ENCODE measurements around the gene RAB44.
"Not testable (repeated sequence)": the region's sequence is repeated elsewhere in the genome, so short reads cannot be mapped to it uniquely, and the experiment has no call there.

RAB44 gene

DNA sequence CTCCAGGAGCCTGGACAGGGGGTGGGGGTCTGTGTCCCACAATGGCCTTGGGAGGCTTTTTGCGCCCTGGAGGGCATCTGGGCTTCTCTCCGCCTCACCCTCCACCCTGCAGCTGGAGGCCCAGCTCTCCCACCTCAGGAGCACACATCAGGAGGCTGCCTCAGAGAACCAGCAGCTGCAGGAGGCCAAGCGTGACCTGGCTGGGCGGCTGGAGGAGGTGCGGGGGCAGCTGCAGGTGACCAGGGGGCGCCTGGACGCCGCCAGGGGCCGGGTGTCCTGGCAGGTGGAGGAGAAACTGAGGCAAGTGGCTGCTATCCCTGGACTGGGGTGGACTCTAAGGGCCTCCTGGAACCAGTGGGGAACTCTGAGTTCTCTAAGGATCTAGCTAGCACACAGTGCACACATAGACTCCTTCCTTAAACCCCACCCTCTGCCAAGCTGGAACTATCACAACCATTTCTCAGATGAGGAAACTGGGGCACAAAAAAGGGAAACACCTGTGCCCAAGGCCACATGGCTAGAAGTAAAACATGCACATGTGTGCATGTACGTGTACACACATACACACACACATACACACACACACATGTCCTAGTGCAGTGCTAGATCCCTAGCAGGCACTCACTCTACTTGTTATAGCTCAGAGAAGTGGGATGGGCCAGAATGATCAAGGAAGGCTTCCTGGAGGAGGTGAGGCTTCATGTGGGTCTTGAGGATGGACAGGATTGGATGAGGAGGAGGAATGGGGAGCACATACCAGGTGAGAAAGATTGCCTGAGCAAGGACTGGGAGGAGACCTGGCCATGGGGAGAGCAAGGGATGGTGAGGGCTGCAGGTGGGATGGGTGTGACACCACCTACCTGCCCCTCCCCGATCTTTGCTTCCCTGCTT lies 22.9 kb downstream of the RAB44 start:
- H3K36me3 ChIP-seq (ENCODE audit: control insufficient read depth in 2 of 2, insufficient read depth in 2 of 2, low read length in 2 of 2), result no peaks in the 10 kb centered on the region
- no peak overlapping the region for H3K4me3 ChIP-seq (ENCODE audit: low read length in 2 of 2)
- no peak overlapping the region for H3K9ac ChIP-seq (ENCODE audit: low read depth in 1 of 2, low read length in 2 of 2)
- H3K27ac ChIP-seq (ENCODE audit: low read depth in 2 of 2, low read length in 2 of 2), result no peak overlapping the region
- H3K27me3 ChIP-seq (ENCODE audit: control insufficient read depth in 2 of 2, insufficient read depth in 2 of 2, low read length in 2 of 2), result no peaks in the 10 kb centered on the region
- peaks cover 6 to 10% of the 10 kb centered on the region in 2 donors for H3K4me1 ChIP-seq (ENCODE audit: control insufficient read depth in 2 of 2, insufficient read depth in 2 of 2, low read length in 2 of 2)
- H3K9me3 ChIP-seq (ENCODE audit: control insufficient read depth in 2 of 2, low read length in 2 of 2), result no peaks in the 10 kb centered on the region

DNA sequence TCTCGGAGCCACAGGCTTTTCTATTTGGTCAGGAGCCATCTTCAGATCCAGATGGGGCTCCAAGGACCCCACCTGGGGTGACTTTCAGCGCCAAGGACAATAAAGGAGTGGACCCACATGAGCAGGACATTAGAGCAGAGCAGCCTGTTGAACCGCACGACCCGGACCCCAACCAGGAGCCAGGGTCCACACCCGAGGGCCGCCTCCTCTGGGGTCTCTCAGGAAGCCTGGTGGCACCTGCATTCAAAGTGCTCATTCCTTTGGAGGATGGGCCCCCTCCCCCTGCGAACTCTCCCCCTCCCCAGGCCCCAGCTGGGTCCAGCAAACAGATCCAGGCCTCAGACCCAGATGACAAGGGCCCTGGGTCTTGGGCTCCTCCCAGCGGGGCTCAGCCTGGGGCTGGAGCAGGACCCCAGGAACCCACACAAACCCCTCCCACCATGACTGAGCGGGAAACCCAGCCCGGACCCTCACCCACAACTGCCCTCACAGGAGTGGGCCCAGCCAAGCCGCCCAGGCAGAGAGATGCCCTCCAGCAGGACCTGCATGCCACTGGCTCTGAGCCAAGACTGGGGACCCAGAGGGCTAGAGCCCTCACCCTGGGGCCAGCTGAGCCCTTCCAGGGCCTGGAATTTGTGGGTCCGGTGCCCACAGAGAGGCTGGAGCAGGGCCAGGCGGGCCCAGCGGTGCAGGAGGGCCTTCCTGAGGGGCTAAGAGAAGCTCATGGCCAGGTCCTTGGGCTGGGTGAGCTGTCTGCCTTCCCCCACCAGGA lies 23.9 kb downstream of the RAB44 start:
- Histone ChIP-seq H3K9ac (ENCODE audit: low read depth in 1 of 2, low read length in 2 of 2) (no peak overlapping the region), H3K4me3 (ENCODE audit: low read length in 2 of 2) (no peak overlapping the region), H3K27me3 (ENCODE audit: control insufficient read depth in 2 of 2, insufficient read depth in 2 of 2, low read length in 2 of 2) (no peaks in the 10 kb centered on the region), H3K4me1 (ENCODE audit: control insufficient read depth in 2 of 2, insufficient read depth in 2 of 2, low read length in 2 of 2) (peaks cover 6 to 7% of the 10 kb centered on the region in 2 donors), H3K36me3 (ENCODE audit: control insufficient read depth in 2 of 2, insufficient read depth in 2 of 2, low read length in 2 of 2) (no peaks in the 10 kb centered on the region), H3K9me3 (ENCODE audit: control insufficient read depth in 2 of 2, low read length in 2 of 2) (no peaks in the 10 kb centered on the region), H3K27ac (ENCODE audit: low read depth in 2 of 2, low read length in 2 of 2) (no peak overlapping the region)

DNA sequence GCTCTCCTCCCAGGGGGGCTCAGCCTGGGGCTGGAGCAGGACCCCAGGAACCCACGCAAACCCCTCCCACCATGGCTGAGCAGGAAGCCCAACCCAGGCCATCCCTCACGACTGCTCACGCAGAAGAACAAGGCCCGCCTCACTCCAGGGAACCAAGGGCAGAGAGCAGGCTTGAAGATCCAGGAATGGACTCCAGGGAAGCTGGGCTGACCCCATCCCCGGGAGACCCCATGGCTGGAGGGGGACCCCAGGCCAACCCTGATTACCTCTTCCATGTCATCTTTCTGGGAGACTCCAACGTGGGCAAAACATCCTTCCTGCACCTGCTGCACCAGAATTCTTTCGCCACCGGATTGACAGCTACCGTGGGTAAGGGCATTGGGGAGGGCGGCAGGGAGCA lies 24.7 kb downstream of the RAB44 start:
- no peaks in the 10 kb centered on the region for H3K4me1 ChIP-seq (ENCODE audit: control insufficient read depth in 2 of 2, insufficient read depth in 2 of 2, low read length in 2 of 2)
- no peaks in the 10 kb centered on the region for H3K9me3 ChIP-seq (ENCODE audit: control insufficient read depth in 2 of 2, low read length in 2 of 2)
- H3K4me3 ChIP-seq (ENCODE audit: low read length in 2 of 2), result no peak overlapping the region
- H3K36me3 ChIP-seq (ENCODE audit: control insufficient read depth in 2 of 2, insufficient read depth in 2 of 2, low read length in 2 of 2), result no peaks in the 10 kb centered on the region
- H3K9ac ChIP-seq (ENCODE audit: low read depth in 1 of 2, low read length in 2 of 2), result no peak overlapping the region
- no peak overlapping the region for H3K27ac ChIP-seq (ENCODE audit: low read depth in 2 of 2, low read length in 2 of 2)
- H3K27me3 ChIP-seq (ENCODE audit: control insufficient read depth in 2 of 2, insufficient read depth in 2 of 2, low read length in 2 of 2), result no peaks in the 10 kb centered on the region

DNA sequence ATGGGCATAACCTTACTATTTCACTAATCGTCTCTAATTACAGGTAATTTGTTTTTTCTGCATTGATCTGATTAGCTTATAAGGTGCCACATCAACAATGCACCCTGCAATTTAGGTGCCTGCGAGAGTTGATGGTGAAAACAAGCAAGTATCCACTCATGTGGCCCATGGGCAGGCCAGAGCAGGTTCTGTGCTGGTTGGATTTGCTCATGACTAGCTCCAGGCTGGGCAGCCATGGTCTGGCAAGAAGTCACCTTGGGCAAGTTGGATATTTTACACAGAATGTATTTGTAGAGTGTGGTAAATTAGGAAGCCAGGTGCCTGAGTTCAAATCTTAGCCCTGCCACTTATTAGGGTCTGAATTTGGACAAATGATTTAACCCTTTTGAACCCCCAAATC lies 25.3 kb downstream of the RAB44 start:
- H3K36me3 ChIP-seq (ENCODE audit: control insufficient read depth in 2 of 2, insufficient read depth in 2 of 2, low read length in 2 of 2), result no peaks in the 10 kb centered on the region
- no peaks in the 10 kb centered on the region for H3K4me1 ChIP-seq (ENCODE audit: control insufficient read depth in 2 of 2, insufficient read depth in 2 of 2, low read length in 2 of 2)
- no peaks in the 10 kb centered on the region for H3K27me3 ChIP-seq (ENCODE audit: control insufficient read depth in 2 of 2, insufficient read depth in 2 of 2, low read length in 2 of 2)

DNA sequence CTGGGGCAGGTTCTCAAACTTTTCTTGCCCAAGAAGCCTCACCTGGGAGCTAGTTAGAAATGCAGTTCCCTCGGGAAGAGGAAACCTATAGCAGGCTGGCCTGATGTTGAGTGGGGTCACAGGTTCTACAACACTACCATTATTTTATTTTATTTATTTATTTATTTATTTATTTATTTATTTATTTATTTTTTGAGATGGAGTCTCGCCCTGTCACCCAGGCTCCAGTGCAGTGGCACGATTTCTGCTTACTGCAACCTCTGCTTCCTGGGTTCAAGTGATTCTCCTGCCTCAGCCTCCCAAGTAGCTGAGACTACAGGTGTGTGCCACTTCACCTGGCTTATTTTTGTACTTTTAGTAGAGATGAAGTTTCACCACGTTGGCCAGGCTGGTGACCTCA lies 26.4 kb downstream of the RAB44 start:
- H3K4me1 ChIP-seq (ENCODE audit: control insufficient read depth in 2 of 2, insufficient read depth in 2 of 2, low read length in 2 of 2); H3K4me3 ChIP-seq (ENCODE audit: low read length in 2 of 2); H3K27me3 ChIP-seq (ENCODE audit: control insufficient read depth in 2 of 2, insufficient read depth in 2 of 2, low read length in 2 of 2); H3K9me3 ChIP-seq (ENCODE audit: control insufficient read depth in 2 of 2, low read length in 2 of 2); H3K36me3 ChIP-seq (ENCODE audit: control insufficient read depth in 2 of 2, insufficient read depth in 2 of 2, low read length in 2 of 2); H3K27ac ChIP-seq (ENCODE audit: low read depth in 2 of 2, low read length in 2 of 2); H3K9ac ChIP-seq (ENCODE audit: low read depth in 1 of 2, low read length in 2 of 2): not testable (repeated sequence)

More for the DNA sequence above, 25.3 kb downstream of the RAB44 start:
- no peaks in the 10 kb centered on the region for H3K9me3 ChIP-seq (ENCODE audit: control insufficient read depth in 2 of 2, low read length in 2 of 2)
- no peak overlapping the region for H3K9ac ChIP-seq (ENCODE audit: low read depth in 1 of 2, low read length in 2 of 2)
- H3K4me3 ChIP-seq (ENCODE audit: low read length in 2 of 2), result no peak overlapping the region
- H3K27ac ChIP-seq (ENCODE audit: low read depth in 2 of 2, low read length in 2 of 2), result no peak overlapping the region

DNA sequence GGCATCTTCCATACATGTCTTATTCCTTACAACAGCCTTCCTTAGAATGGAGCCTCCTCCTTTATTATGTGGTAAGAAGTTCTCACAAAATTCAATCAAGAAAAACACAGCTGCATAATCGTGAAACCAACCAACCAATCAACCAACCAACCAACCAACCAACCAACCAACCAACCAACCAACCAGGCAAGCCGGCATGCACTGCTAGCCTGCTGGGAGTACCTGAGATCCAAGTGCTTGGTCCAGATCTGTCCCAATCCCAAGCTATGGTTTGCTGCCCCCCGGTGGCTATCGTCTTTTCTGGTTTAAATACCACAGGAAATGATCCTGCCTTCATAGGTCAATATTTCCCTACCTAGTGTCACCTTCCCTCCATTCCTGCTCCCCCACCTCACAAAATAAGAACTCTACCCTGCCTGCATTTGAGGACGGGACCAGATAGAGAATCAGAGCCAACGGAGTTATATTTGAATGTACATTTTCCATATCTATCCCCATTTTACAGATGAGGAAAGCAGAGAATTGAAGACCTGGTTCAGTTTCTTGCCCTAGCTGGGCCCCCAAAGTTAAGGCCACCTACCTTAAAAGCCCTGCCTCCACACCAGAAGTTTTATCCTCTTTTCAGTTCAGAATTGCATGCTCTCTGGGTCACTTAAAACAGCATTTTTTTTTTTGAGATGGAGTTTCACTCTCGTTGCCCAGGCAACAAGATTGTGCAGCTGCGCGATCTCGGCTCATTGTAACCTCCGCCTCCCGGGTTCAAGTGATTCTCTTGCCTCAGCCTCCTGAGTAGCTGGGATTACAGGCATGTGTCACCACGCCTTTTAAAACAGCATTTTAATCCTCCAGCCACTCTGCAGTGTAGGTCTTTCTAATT lies 27.1 kb downstream of the RAB44 start:
- no peaks in the 10 kb centered on the region for H3K27me3 ChIP-seq (ENCODE audit: control insufficient read depth in 2 of 2, insufficient read depth in 2 of 2, low read length in 2 of 2)
- no peak overlapping the region for H3K27ac ChIP-seq (ENCODE audit: low read depth in 2 of 2, low read length in 2 of 2)
- H3K36me3 ChIP-seq (ENCODE audit: control insufficient read depth in 2 of 2, insufficient read depth in 2 of 2, low read length in 2 of 2), result no peaks in the 10 kb centered on the region
- no peaks in the 10 kb centered on the region for H3K9me3 ChIP-seq (ENCODE audit: control insufficient read depth in 2 of 2, low read length in 2 of 2)
- H3K4me1 ChIP-seq (ENCODE audit: control insufficient read depth in 2 of 2, insufficient read depth in 2 of 2, low read length in 2 of 2), result no peaks in the 10 kb centered on the region
- H3K9ac ChIP-seq (ENCODE audit: low read depth in 1 of 2, low read length in 2 of 2), result no peak overlapping the region
- H3K4me3 ChIP-seq (ENCODE audit: low read length in 2 of 2), result no peak overlapping the region

DNA sequence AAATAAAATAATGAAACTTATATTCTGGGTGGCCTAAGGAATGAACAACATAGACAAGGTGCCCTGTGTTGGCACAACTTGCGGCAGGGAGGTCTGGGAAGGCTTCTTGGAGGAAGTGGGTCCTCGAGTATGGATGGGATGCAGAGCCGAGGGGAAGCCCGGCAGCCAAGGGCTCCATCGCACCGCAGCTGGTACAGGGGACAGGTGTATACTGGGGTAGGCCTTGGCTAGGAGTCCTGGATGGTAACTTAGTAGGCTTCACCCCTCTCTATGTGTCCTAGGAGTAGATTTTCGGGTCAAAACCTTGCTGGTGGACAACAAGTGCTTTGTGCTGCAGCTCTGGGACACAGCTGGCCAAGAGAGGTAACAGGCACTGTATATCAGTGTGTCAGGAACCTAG lies 28.0 kb downstream of the RAB44 start:
- Histone ChIP-seq H3K9ac (ENCODE audit: low read depth in 1 of 2, low read length in 2 of 2) (no peak overlapping the region), H3K4me3 (ENCODE audit: low read length in 2 of 2) (no peak overlapping the region), H3K4me1 (ENCODE audit: control insufficient read depth in 2 of 2, insufficient read depth in 2 of 2, low read length in 2 of 2) (no peaks in the 10 kb centered on the region), H3K27me3 (ENCODE audit: control insufficient read depth in 2 of 2, insufficient read depth in 2 of 2, low read length in 2 of 2) (no peaks in the 10 kb centered on the region), H3K27ac (ENCODE audit: low read depth in 2 of 2, low read length in 2 of 2) (no peak overlapping the region), H3K9me3 (ENCODE audit: control insufficient read depth in 2 of 2, low read length in 2 of 2) (no peaks in the 10 kb centered on the region), H3K36me3 (ENCODE audit: control insufficient read depth in 2 of 2, insufficient read depth in 2 of 2, low read length in 2 of 2) (no peaks in the 10 kb centered on the region)

DNA sequence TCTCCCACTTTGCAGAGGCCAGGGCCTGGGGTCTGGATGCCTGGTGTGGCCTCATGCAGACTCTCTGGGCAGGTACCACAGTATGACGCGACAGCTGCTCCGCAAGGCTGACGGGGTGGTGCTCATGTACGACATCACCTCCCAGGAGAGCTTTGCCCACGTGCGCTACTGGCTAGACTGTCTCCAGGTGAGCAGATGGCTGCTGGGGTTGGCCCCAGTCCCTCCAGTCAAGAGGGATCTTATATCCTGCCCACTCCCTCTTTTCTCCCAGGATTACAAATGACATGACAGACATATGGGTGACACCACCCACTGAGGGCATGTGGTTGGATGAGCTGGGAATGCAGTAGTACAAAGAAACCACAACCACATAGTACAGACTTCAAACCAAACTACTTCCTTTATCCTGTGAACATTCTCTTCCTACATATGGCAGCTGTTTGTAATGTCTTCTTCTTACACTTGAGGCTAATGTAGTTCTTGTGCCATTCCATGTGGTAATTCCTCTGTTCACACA lies 29.9 kb downstream of the RAB44 start:
- Histone ChIP-seq H3K4me3 (ENCODE audit: low read length in 2 of 2) (no peak overlapping the region), H3K9me3 (ENCODE audit: control insufficient read depth in 2 of 2, low read length in 2 of 2) (no peaks in the 10 kb centered on the region), H3K36me3 (ENCODE audit: control insufficient read depth in 2 of 2, insufficient read depth in 2 of 2, low read length in 2 of 2) (no peaks in the 10 kb centered on the region), H3K27me3 (ENCODE audit: control insufficient read depth in 2 of 2, insufficient read depth in 2 of 2, low read length in 2 of 2) (no peaks in the 10 kb centered on the region), H3K9ac (ENCODE audit: low read depth in 1 of 2, low read length in 2 of 2) (no peak overlapping the region), H3K4me1 (ENCODE audit: control insufficient read depth in 2 of 2, insufficient read depth in 2 of 2, low read length in 2 of 2) (no peaks in the 10 kb centered on the region), H3K27ac (ENCODE audit: low read depth in 2 of 2, low read length in 2 of 2) (no peak overlapping the region)

DNA sequence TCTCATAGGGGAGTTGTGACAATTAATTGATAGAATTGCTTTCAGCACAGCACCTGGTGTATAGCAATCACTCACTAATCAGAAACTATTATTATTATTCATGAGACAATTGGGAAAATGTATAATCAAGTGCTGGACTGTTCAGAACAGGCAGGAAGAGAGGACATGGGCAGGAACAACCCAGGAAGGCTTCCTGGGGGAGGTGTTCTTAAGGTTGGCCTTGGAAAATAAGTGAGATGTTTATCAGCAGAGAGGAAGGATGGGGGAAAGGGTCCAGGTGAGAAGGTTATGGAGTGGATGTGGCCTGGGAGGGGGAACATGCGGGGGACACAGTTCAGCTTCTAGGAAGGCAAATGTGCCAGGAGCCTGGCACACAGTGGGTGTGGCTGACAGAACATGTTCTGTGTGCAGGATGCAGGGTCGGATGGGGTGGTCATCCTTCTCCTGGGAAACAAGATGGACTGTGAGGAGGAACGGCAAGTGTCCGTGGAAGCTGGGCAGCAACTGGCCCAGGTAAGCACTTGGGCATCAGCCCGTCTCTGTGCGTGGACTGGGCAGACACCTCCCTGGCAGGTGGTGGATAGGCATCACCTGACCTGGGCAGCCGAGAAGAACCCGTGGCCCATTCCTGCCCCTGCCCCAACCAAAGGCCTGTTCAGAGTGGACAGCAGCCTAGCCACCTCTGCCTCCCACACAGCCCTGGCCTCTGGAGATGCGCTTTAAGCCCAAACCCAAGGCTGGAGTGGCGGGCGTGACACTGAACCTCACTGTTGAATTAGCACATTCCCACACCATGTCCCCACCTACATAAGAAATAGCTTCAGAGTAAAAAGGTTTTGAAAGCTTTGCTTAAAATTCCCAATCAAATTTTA lies 30.9 kb downstream of the RAB44 start:
- Histone ChIP-seq H3K27ac (ENCODE audit: low read depth in 2 of 2, low read length in 2 of 2) (no peak overlapping the region), H3K9ac (ENCODE audit: low read depth in 1 of 2, low read length in 2 of 2) (no peak overlapping the region), H3K9me3 (ENCODE audit: control insufficient read depth in 2 of 2, low read length in 2 of 2) (no peaks in the 10 kb centered on the region)

More for the DNA sequence above, 30.9 kb downstream of the RAB44 start:
- Histone ChIP-seq H3K27me3 (ENCODE audit: control insufficient read depth in 2 of 2, insufficient read depth in 2 of 2, low read length in 2 of 2) (no peaks in the 10 kb centered on the region), H3K36me3 (ENCODE audit: control insufficient read depth in 2 of 2, insufficient read depth in 2 of 2, low read length in 2 of 2) (no peaks in the 10 kb centered on the region), H3K4me1 (ENCODE audit: control insufficient read depth in 2 of 2, insufficient read depth in 2 of 2, low read length in 2 of 2) (no peaks in the 10 kb centered on the region), H3K4me3 (ENCODE audit: low read length in 2 of 2) (no peak overlapping the region)

All from mucosa of rectum (tissue), 2 donors.